Fibroblast of lung (primary cell): ENCODE data around the gene HOXC12.
A peak's percentile ranks its signal among the peaks of the same experiment; 100 is the strongest.

ENCODE experiments used
- CTCF ChIP-seq, 2 donors: IDR thresholded peaks in 1 of 2; conservative IDR thresholded peaks in 1 of 2; 1 replicate in 1 of 2; 2 replicates in 1 of 2; pipeline ENCODE4 v1.5.1; 2011 to 2012; ENCODE audit warnings: low read length in 2 of 2, control low read depth in 1 of 2, inconsistent platforms in 1 of 2, low read depth in 1 of 2, mild to moderate bottlenecking in 1 of 2
- EZH2 ChIP-seq: IDR thresholded peaks from 2 replicates; pipeline ENCODE4 v1.5.1; 2012; ENCODE audit warnings: low read length, control low read depth, mild to moderate bottlenecking; ENCODE audit errors: missing control alignments

- TF ChIP-seq CTCF (conservative IDR thresholded peaks at IDR 0.05 in 1 of 2, IDR thresholded peaks at IDR 0.05 in 1 of 2; ENCODE audit: low read depth in 1 of 2, low read length in 2 of 2) (no peak), EZH2 (peak; percentile 8)
These were observed 40.9 kb downstream of the HOXC12 start for GRCh38 chr12:53995378-53996239.
